SU-DHL-6 (cell line): ENCODE measurements around the gene AADACL4.

Source experiments
- H2AFZ ChIP-seq: fragments of 200-600 bp; sonication (generic); 2 replicates; pipeline ENCODE4 v1.6.1; 2014; ENCODE audit warnings: low read depth, mild to moderate bottlenecking, moderate library complexity, mixed read lengths, antibody characterized with exemption, low read length; ENCODE audit not compliant: severe bottlenecking
- H3F3A ChIP-seq: fragments of 200-600 bp; shearing (Covaris generic); 2 replicates; pipeline ENCODE4 v1.6.0; 2016; ENCODE audit warnings: antibody characterized with exemption, mild to moderate bottlenecking; ENCODE audit not compliant: insufficient read depth
- H3K27ac ChIP-seq: fragments of 200-600 bp; sonication (generic); 2 replicates; pipeline ENCODE4 v1.5.1; 2016; ENCODE audit warnings: low read depth, mild to moderate bottlenecking, low read length, moderate library complexity, mixed read lengths
- H3K27me3 ChIP-seq: fragments of 200-600 bp; sonication (generic), shearing (Covaris generic); 2 replicates; pipeline ENCODE4 v1.6.0; 2014; ENCODE audit warnings: mild to moderate bottlenecking, low read length
- H3K36me3 ChIP-seq: fragments of 200-600 bp; sonication (generic); 2 replicates; pipeline ENCODE4 v1.6.1; 2014; ENCODE audit warnings: mild to moderate bottlenecking, low read length, mixed read lengths
- H3K4me2 ChIP-seq: fragments of 300-600, 200-600 bp; shearing (Covaris generic), sonication (generic); 2 replicates; pipeline ENCODE4 v1.6.0; 2014; ENCODE audit warnings: low read length, low read depth, mild to moderate bottlenecking; ENCODE audit not compliant: poor library complexity, severe bottlenecking
- H3K4me3 ChIP-seq: fragments of 200-600 bp; sonication (generic); 2 replicates; pipeline ENCODE4 v1.5.1; 2014; ENCODE audit warnings: antibody characterized with exemption, low read length, mild to moderate bottlenecking, mixed read lengths; ENCODE audit not compliant: insufficient read depth, poor library complexity, severe bottlenecking
- H3K79me2 ChIP-seq: fragments of 200-600 bp; sonication (generic); 2 replicates; pipeline ENCODE4 v1.6.1; 2014; ENCODE audit warnings: mild to moderate bottlenecking, low read length, moderate library complexity; ENCODE audit not compliant: insufficient read depth
- H3K9ac ChIP-seq: fragments of 200-600 bp; sonication (generic); 2 replicates; pipeline ENCODE4 v1.7.0; 2014; ENCODE audit warnings: mild to moderate bottlenecking, low read length
- H3K9me2 ChIP-seq: fragments of 200-600 bp; sonication (generic); replicated peaks from 2 replicates; pipeline ENCODE4 v1.6.1; 2014; ENCODE audit warnings: low read length; ENCODE audit not compliant: insufficient read depth
- H3K9me3 ChIP-seq: fragments of 200-600 bp; sonication (generic); 2 replicates; pipeline ENCODE4 v1.6.1; 2014; ENCODE audit warnings: low read length, mixed read lengths; ENCODE audit not compliant: insufficient read depth
- H4K20me1 ChIP-seq: fragments of 200-600 bp; sonication (generic); 2 replicates; pipeline ENCODE4 v1.6.1; 2014; ENCODE audit warnings: low read depth, mild to moderate bottlenecking, antibody characterized with exemption, low read length, moderate library complexity, mixed read lengths
- EZH2phosphoT487 ChIP-seq: fragments of 200-600 bp; sonication (generic), shearing (Covaris generic); conservative IDR thresholded peaks from 2 replicates; pipeline ENCODE4 v1.6.1; 2018; ENCODE audit warnings: mild to moderate bottlenecking, antibody characterized with exemption, low read length, moderate library complexity, mixed read lengths
- TF ChIP-seq, protein P1 (sequence below): fragments of 200-600 bp; sonication (generic); IDR thresholded peaks from one replicate; pipeline ENCODE4 v1.5.1; 2017; ENCODE audit warnings: antibody characterized with exemption, mild to moderate bottlenecking, low read length, moderate library complexity; ENCODE audit not compliant: insufficient read depth, poor library complexity, severe bottlenecking

AADACL4 gene

GRCh38 chr1:12714710-12715475, 71.0 kb downstream of the AADACL4 start:
- no peak overlapping the region for H3K4me2 ChIP-seq
- no peak overlapping the region for H2AFZ ChIP-seq
- H3K79me2 ChIP-seq: no peaks in the 10 kb centered on the region
- no peaks in the 10 kb centered on the region for H3K27me3 ChIP-seq
- TF ChIP-seq, protein P1, sequence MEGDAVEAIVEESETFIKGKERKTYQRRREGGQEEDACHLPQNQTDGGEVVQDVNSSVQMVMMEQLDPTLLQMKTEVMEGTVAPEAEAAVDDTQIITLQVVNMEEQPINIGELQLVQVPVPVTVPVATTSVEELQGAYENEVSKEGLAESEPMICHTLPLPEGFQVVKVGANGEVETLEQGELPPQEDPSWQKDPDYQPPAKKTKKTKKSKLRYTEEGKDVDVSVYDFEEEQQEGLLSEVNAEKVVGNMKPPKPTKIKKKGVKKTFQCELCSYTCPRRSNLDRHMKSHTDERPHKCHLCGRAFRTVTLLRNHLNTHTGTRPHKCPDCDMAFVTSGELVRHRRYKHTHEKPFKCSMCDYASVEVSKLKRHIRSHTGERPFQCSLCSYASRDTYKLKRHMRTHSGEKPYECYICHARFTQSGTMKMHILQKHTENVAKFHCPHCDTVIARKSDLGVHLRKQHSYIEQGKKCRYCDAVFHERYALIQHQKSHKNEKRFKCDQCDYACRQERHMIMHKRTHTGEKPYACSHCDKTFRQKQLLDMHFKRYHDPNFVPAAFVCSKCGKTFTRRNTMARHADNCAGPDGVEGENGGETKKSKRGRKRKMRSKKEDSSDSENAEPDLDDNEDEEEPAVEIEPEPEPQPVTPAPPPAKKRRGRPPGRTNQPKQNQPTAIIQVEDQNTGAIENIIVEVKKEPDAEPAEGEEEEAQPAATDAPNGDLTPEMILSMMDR: no peak
- no peak for TF ChIP-seq EZH2phosphoT487
- H3K36me3 ChIP-seq: no peaks in the 10 kb centered on the region
- no peaks in the 10 kb centered on the region for H3F3A ChIP-seq
- H3K4me3 ChIP-seq: no peak overlapping the region
- no peaks in the 10 kb centered on the region for H4K20me1 ChIP-seq
- H3K9me3 ChIP-seq: no peaks in the 10 kb centered on the region
- H3K9ac ChIP-seq: no peak overlapping the region
- H3K9me2 ChIP-seq: no peaks in the 10 kb centered on the region
- H3K27ac ChIP-seq: no peak overlapping the region

GRCh38 chr1:12715896-12716437, 72.1 kb downstream of the AADACL4 start, which contains the start of gene AADACL3:
TSS of gene AADACL3 (plus strand) at chr1:12716110. CDS start at chr1:12716177, 67 bp downstream.
- Histone ChIP-seq H3K27me3 (no peaks in the 10 kb centered on the region), H3K36me3 (no peaks in the 10 kb centered on the region), H3F3A (no peaks in the 10 kb centered on the region), H3K4me3 (no peak within 1 kb of the TSS), H3K4me2 (no peak within 1 kb of the TSS), H3K27ac (no peak within 1 kb of the TSS), H3K9ac (no peak within 1 kb of the TSS), H3K79me2 (no peaks in the 10 kb centered on the region), H3K9me2 (no peaks in the 10 kb centered on the region), H2AFZ (no peak within 1 kb of the TSS), H3K9me3 (no peaks in the 10 kb centered on the region), H4K20me1 (no peaks in the 10 kb centered on the region)
- TF ChIP-seq EZH2phosphoT487: no peak
- TF ChIP-seq, protein P1: no peak
